ENCODE data around the gene STK32C.

DNA sequence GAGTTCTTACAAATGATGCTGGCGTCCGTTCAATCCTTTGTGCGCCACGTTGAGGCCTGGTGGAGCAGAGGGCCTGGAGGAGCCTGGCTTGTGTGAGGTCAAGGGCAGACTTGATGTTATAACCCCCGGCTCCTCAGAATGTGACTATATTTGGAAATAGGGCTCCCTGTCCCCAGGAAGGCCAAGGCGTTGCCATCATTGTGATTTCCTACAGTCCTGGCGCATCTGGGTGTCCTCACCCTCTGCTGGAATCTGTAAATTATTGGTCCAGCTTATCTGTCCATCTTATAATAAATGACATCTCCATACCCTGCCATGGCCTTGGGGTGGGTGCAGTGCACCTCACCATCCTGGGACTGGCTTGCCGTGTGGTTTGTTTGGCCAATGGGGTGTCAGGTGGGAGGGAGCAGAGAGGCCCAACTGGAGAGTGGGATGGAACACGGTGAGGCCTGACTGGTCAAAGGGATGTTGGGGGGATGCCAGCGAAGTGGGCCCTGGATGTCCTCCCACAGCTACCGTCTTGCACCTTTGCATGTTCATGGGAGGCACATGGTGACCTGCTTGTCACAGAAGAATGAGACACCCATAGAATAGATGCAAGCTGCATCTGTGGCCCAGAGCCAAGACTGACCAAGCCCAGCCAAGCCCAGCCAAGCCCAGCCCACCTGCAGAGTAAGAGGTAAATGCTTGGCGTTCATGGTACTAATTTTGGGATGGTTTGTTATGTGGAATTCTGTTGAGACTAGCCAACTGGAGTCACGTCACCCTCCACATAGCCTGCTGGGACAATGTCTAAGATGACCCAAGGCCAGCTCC, 13.1 kb upstream of the STK32C start:
- TF ChIP-seq POLR2A (IDR thresholded peaks at IDR 0.05; ENCODE audit: low read depth, low read length) (no peak), POLR2AphosphoS5 (IDR thresholded peaks at IDR 0.05; ENCODE audit: low read depth, low read length) (no peak), TAF1 (IDR thresholded peaks at IDR 0.05; ENCODE audit: low read depth, low read length) (no peak)
